Measurements from ENCODE around the gene STRN3. TPM values are rescaled to one million over a fixed set of nuclear protein-coding genes. Genes with fewer than 3 reads are reported as not detected.

Gene STRN3
- total RNA-seq, 1 experiment from 2014 or later, result 34.4 TPM

- DNase-seq, result no peak
- Mint-ChIP-seq H3K27me3 (ENCODE audit: unreplicated experiment) (no peaks in the 10 kb centered on the region), H3K27ac (ENCODE audit: unreplicated experiment) (no peak overlapping the region), H3K4me3 (ENCODE audit: low read depth, unreplicated experiment) (no peak overlapping the region), H3K4me1 (ENCODE audit: low read depth, unreplicated experiment) (no peaks in the 10 kb centered on the region), H3K36me3 (ENCODE audit: insufficient read depth, unreplicated experiment) (peaks cover 20% of the 10 kb centered on the region), H3K9me3 (ENCODE audit: low read depth, unreplicated experiment) (no peaks in the 10 kb centered on the region)
- no TSS peak for BruUV-seq (replicated peaks)
- intact Hi-C loops (cut with micrococcal nuclease; ENCODE audit: unreplicated experiment), result no loop called here
- CTCF ChIA-PET, result no interaction called here
- no peak for TF ChIP-seq CTCF (IDR thresholded peaks at IDR 0.05; ENCODE audit: unreplicated experiment)
Measured at GRCh38 chr14:30888480-30889243, 137.5 kb downstream of the STRN3 start.

GRCh38 chr14:30885840-30886740, 140.1 kb downstream of the STRN3 start:
- CTCF ChIA-PET, result no interaction called here
- H3K36me3 Mint-ChIP-seq (ENCODE audit: insufficient read depth, unreplicated experiment), result peaks cover 20% of the 10 kb centered on the region
- BruUV-seq (replicated peaks), result no TSS peak
- intact Hi-C loops (cut with micrococcal nuclease; ENCODE audit: unreplicated experiment), result no loop called here
- DNase-seq, result no peak
- H3K4me1 Mint-ChIP-seq (ENCODE audit: low read depth, unreplicated experiment), result no peaks in the 10 kb centered on the region
- no peaks in the 10 kb centered on the region for H3K9me3 Mint-ChIP-seq (ENCODE audit: low read depth, unreplicated experiment)
- H3K4me3 Mint-ChIP-seq (ENCODE audit: low read depth, unreplicated experiment), result no peak overlapping the region
- H3K27me3 Mint-ChIP-seq (ENCODE audit: unreplicated experiment), result no peaks in the 10 kb centered on the region
- no peak for TF ChIP-seq CTCF (IDR thresholded peaks at IDR 0.05; ENCODE audit: unreplicated experiment)
- no peak overlapping the region for H3K27ac Mint-ChIP-seq (ENCODE audit: unreplicated experiment)

GRCh38 chr14:30884901-30885300, 141.3 kb downstream of the STRN3 start:
- Mint-ChIP-seq H3K9me3 (ENCODE audit: low read depth, unreplicated experiment) (no peaks in the 10 kb centered on the region), H3K27ac (ENCODE audit: unreplicated experiment) (no peak overlapping the region), H3K4me1 (ENCODE audit: low read depth, unreplicated experiment) (no peaks in the 10 kb centered on the region), H3K36me3 (ENCODE audit: insufficient read depth, unreplicated experiment) (peaks cover 20% of the 10 kb centered on the region), H3K27me3 (ENCODE audit: unreplicated experiment) (no peaks in the 10 kb centered on the region), H3K4me3 (ENCODE audit: low read depth, unreplicated experiment) (no peak overlapping the region)
- intact Hi-C loops (cut with micrococcal nuclease; ENCODE audit: unreplicated experiment), result no loop called here
- no peak for TF ChIP-seq CTCF (IDR thresholded peaks at IDR 0.05; ENCODE audit: unreplicated experiment)
- BruUV-seq (replicated peaks), result no TSS peak
- DNase-seq, result no peak
- CTCF ChIA-PET, result no interaction called here

DNA sequence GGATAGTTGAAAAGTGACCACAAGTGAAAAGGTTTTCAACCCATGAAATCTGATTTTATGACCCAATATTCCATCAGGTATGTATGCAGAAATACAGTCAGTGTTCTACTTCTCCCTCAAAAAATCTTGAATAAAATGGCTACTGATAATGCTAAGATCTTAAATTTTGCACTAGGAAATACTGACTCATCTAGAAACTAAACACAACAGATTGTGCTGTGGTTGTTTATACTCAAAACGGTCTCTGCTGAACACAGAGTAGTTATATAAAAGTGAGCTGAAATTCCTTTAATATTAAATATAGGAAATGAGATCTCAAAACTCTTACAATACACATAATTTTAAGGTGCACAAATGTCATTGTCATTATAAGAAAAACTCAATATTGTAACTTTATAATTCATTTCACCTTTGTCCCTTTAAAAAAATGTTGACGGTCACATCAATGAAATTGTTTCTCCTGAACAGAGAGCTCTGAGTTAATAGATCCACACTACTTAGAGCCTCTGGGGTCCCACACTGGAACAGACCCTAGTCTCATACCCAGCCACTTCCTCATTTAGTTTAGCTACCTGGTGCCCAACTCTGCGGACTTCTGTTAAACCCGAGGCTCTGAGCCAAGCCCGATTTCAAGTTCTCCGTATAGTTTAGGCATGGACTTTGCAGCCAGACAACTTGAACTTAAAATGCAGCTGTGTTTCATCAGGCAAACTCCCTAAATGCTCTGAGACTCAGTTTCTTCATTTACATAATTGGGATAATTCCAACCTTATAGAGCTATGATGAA, 142.5 kb downstream of the STRN3 start:
- Mint-ChIP-seq H3K27ac (ENCODE audit: unreplicated experiment) (no peak overlapping the region), H3K4me1 (ENCODE audit: low read depth, unreplicated experiment) (no peaks in the 10 kb centered on the region), H3K27me3 (ENCODE audit: unreplicated experiment) (no peaks in the 10 kb centered on the region), H3K9me3 (ENCODE audit: low read depth, unreplicated experiment) (no peaks in the 10 kb centered on the region), H3K4me3 (ENCODE audit: low read depth, unreplicated experiment) (no peak overlapping the region), H3K36me3 (ENCODE audit: insufficient read depth, unreplicated experiment) (peaks cover 20% of the 10 kb centered on the region)
- intact Hi-C loops (cut with micrococcal nuclease; ENCODE audit: unreplicated experiment), result no loop called here
- CTCF ChIA-PET, result no interaction called here
- no TSS peak for BruUV-seq (replicated peaks)
- no peak for TF ChIP-seq CTCF (IDR thresholded peaks at IDR 0.05; ENCODE audit: unreplicated experiment)
- no peak for DNase-seq

Measured in Calu3 (cell line).